ENCODE measurements around the gene PRF1.
A peak's percentile ranks its signal among the peaks of the same experiment; 100 is the strongest.
"Not testable (repeated sequence)": the region's sequence is repeated elsewhere in the genome, so short reads cannot be mapped to it uniquely, and the experiment has no call there.

PRF1 gene

DNA sequence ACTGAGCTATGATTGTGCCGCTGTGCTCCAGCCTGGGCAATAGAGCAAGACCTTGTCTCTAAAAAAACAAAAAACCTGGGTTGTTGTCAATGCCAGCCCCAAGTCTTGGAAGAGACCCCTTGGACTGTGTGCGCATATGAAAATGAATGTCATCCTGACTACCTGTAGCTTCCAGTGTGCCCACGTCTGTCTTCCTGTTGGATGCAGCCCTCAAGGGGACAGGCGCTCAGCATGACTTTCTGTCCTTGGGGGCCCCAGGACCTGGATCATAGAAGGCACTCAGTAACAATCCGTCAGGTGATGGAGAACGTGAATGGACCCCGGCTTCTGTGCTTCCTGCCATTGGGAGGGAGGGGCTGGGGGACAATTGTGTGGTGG, 9.0 kb downstream of the PRF1 start:
- no peak for DNase-seq

DNA sequence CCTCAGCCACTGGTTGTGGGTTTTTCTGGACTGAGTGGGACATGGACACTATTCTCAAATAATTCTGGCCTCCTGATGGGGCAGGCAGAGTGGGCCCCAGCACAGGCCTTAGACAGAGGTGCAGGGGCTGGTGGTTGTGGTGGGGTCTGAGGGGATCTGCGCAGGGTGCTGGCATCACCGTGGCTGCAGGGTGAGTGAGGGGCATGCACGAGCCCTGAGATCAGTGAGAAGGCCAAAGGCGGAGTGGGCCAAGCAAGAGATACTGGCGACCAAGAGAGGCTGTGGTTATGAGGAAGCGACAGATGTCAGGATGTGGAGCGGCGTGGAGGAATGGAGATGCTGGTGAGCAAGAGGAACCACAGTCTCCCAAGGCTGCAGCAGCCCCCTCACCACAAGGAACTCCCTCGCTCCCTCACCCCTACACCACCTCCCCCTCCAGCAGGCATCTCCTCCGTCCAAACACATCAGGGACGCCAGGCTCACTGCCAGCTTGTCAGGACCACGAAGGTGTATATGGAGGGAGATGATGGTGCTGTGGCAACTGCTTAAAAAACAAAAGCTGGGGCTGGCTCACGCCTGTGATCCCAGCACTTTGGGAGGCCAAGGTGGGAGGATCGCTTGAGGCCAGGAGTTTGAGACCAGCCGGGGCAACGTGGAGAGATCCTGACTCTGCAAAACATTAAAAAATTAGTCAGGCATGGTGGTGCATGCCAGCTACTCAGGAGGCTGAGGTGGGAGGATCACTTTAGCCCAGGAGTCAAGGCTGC, 9.6 kb downstream of the PRF1 start:
- DNase-seq: no peak

DNA sequence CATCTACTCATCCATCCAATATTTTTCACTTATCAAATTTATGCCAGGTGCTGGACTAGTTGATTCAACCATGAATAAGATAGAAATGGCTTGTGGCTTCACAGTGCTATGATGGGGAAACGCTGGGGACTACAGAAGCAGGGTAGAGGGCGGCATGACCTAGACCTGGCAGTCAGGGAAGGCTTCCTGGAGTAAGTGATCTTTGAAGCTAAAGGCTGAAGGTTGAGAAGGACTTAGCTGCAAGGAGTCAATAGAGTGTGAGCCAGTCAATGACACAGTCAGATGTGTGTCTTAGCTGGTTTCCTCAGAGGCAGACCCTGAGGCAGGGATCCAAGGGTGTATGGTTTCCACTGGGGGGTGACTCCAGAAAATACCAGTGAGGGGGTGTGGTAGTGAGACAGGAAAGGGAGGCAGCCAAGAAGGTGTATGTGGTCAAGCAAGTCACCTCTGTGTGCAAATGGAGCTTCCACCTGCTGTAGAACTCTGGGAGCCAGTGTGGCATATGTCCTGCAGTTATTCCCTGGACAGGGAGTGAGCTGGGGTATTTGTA, 10.3 kb downstream of the PRF1 start:
- no peak for DNase-seq

DNA sequence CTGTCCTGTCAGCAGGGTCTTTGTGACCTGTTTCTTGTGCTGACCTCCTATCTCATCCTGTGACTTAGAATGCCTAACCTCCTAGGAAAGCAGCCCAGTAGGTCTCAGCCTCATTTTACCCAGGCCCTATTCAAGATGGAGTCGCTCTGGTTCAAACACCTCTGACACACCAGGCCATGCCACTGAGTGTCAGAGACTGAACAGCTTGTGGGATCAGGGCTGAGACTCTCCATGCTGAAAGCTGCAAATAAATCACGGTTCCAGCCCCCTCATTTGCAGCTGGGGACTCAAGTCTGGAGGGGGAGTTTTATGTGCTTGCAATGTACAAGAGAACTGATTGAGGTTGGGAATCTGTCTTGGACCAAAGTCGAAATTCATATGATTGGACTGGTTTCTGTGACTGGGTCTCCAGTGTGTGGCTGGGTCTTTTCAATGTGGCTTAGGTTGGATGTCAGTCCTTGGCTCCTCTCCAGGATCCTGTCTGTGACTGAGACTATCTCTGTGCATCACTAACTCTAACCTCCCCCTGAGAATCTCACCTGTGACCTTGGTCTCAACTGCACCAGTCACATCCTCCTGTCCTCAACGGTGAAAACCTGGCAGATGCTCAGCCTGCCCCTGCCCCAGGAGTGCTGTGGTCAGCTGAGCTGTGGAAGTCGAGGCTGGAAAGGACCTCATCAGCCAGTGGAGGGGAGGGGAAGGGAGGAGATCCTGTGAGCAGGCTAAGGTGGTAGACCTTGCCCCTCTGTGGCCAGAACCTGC, 11.7 kb downstream of the PRF1 start:
- no peak for DNase-seq

DNA sequence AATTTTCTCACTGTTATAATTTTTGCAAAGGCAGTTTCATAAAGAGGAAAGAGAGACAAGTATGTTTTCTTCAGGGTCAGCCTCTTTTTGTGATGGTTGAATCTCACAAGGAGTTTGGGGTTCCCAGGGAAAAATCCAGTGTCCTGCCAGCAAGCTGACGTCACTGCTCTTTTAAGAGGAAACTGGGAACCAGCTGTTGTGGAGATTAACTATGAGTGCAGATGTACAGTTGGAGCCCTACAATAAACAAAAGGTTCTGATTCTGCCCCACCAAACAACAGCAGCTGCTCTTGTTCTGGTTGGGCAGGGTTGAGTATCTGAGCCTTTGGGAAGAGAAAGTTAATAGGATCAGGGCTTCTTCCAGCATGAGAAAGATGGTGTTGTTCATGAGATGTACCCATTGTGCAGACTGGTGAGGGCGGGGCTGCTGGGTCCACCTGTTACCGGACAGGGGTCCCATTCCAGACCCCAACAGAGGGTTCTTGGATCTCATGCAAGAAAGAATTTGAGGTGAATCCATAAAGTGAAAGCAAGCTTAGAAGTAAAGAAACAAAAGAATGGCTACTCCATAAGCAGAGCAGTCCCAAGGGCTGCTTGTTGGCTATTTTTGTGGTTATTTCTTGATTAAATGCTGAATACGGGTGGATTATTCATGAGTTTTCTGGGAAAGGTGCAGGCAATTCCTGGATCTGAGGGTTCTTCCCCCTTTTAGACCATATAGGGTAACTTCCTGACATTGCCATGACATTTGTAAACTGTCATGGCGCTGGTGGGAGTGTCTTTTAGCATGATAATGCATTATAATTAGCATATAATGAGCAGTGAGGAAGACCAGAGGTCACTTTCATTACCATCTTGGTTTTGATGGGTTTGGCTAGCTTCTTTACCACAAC, 12.5 kb downstream of the PRF1 start:
- no peak for DNase-seq

DNA sequence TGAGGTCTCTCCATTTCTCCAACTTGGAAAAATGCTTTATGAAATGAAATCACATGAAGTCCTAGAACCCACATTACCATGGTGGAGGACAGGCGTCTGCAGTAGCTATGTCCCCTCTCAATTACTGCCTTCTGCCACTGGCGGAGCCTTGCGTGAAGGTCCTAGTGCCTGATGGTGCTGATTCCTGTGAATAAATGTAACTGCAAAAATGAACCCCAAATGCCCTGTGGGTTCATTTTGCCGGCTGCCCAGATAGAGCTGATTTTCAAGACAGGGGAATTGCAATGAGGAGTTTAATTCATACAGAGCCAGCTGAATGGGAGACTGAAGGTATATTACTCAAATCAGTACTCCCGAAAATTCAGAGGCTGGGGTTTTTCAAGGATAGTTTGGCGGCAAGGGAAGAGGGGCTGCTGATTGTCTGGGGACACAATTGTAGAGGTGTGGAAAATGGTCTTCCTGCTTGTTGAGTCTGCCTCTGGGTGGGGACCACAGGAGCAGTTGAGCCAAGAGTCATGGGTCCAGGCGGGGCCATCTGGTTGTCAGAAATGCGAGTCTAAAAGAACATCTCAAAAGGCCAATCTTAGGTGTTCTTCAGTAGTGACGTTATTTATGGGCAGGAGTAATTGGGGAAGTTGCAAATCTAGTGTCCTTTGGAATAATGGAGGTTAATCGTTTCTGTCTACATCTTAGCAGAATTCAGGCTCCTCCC, 13.5 kb downstream of the PRF1 start:
- DNase-seq: no peak

DNA sequence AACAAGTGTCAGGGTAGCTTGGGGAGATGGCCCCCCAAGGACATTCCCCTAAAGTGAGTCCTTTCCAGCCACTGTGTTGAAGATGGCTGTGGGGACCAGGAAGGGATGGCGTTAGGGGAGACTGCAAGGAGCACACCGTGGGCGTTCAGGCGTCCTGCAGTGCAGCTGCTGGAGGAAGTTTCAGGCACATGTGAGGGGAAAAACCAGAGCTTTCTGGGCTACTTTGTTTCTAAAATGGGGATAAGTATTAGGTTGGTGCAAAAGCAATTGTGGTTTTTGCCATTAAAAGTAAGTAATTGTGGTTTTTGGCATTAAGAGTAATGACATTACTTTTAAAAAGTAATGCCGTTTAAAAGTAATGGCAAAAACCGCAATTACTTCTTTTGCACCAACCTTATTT, 14.3 kb downstream of the PRF1 start:
- no peak for DNase-seq

DNA sequence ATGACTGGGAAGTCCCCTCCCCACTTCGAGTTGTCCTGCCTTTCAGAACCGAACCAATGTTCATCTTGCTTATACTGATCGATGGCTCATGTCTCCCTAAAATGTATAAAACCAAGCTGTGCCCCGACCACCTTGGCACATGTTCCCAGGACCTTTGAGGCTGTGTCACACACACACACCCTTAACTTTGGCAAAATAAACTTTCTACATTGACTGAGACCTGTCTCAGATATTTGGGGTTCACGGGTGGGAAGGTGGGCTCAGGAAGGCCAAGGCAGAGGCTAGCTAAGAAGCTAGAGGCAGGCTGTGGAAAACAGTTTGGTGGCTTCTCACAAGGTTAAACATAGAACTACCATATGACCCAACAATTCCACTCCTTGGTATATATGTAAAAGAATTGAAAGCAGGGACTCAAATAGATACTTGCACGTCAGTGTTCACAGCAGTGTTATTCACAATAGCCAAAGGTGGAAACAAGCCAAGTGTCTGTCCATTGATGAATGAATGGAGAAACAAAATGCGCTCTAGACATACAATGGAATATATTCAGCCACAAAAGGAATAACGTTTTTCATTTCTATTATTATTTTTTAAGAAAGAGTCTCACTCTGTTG, 15.4 kb downstream of the PRF1 start:
- no peak for DNase-seq

DNA sequence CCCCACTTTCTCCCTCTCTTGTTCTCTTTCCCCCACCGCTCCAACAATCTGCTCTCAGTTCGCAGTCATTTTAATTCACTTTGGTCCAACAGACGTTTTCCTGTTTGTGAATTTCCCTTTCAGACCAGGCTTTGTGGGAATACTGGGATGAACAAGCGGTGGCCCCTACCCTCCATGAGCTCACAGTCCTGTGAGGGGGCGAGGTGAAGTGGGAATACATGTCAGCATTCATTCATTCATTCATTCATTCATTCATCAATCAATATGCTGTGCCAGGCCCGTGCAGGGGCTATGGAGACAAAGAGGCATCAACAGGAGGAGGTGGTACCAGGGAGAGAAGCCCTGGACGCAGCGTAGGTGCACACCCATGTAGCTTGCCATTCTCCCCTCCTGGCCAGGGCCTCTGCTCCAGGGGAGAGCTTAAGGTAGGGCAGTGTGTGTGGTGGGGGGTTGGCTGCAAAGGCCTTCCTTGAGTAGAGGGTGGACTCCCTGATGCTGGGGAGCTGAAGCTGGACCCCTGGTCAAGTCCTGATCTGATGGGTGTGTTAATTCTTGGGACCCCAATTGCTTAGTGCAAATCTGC, 16.1 kb downstream of the PRF1 start:
- no peak for DNase-seq

DNA sequence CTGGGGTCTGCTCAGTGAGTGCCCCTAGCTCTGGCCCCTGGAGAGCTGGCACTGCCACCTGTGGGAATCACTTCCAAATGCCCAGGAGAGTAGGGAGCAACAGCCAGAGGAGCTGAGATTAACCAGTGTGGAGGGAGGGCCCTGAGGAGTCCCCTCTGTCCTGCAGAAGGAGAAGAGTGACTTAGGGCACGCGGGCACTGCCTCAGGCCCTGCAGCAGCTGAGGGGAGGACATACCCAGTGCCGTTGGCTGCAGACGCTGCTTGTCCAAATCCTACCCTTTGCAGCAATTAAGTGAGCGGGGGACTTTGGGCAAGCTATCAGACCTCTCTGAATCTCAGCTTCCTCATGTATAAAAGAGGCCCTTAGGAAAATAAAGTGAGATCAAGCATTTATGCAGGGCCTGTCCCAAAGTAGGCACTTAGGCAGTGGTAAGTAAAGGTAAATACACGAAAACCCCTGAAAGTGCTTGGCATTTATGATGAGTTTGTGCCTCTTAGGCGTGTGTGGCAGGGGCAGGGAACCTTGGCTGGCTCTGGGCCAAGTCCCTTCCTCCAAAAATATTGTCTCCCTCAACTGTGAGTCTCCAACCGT, 16.9 kb downstream of the PRF1 start:
- no peak for DNase-seq

DNA sequence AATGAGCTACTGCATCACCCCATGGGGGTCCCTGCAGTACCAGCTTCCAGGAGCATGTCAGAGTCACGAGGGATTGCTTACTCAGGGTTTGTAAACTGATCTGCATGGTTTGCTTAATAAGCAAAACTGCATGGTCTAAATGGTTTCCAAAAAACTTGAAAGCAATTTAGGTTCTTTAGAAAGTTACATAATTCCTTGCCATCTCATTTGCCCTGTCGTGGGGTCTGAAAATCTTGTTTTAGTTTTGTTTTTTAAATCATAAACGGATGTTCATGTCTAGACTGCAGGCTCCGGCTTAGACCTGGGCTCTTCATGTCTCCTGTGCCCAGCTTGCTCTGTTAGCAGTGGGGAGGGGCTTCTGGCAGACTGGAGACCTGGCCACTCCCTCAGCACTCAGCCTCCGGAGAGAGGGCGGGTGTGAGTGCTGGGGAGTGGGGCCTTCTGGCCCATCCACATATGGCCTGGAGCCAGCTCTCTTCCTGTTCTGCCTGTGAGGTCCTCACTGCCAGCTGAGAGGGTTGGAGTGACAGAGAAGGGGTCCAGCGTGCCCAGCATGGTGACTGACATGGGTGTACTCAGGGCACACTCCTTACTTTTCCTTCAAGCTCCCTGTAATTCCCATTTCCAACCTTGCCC, 17.5 kb downstream of the PRF1 start:
- no peak for DNase-seq

DNA sequence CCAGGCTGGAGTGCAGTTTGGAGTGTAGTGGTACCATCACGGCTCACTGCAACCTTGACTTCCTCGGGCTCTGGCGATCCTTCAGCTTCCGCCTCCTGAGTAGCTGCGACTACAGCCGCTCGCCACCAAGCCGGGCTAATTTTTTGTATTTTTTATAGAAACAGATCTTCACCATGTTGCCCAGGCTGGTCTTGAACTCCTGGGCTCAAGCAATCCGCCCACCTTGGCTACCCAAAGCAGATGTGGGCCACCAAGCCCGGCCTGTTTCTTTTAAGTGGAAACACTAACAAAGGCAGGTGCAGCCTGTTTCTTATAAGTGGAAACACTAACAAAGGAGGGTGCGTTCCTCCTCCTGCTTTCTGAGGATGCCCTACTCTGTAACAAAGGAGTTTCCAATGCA, 18.2 kb downstream of the PRF1 start:
- DNase-seq: no peak

DNA sequence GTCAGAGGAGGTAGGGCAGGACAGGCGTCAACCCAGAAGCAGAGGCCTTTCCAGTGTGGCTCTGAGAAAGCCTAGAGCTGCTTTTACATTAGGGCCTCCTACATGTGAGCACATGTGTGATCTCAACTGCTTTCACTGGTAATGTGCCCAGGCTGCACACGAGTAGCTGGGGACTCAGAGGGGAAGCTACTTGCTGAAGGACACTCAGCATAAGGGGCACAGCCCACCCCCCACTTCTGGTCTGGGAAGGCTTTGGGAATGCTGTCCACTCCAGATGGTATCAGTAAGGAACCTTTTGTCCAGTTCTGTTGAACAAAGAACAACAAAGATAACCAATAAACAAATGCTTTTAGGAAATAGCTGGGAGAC, 18.9 kb downstream of the PRF1 start:
- no peak for DNase-seq

DNA sequence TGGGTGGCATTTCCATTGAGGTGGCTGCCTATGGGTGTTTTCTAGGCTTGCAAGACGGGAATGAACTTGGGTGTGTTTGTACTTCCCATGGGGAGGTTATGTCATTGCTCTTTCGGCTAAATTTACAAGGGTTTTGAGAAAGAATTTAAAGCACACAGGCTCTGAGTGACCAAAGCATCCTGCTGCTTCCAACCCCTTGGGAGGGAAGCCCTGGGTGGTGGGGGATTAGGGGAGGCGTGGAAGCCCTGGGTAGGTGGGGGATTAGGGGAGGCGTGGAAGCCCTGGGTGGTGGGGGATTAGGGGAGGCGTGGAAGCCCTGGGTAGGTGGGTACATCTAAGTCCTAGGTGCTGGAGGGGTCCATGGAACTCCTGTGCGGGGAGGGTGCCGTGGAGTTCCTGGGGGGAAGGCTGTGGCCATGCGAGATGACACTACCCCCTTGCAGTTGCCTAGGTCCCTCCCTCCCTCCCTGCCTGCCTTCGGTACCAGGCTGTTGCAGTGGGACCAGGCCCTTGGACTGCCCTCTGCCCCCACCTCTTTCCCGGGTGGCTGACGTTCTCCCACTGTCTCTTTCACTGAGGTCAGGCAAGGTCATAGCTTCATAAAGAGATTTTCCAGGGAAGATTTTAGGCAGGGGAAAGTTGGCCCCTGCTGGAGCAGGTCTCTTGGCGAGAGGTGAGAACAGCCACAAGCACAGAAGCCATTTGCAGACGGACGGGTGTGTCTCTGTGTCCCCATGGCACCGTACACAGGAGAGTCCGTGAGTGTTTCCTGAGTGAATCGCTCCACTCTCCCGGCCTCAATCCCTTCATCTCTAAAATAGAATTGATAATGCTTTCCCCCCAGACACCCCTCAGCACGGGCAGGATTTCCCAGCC, 19.5 kb downstream of the PRF1 start:
- no peak for DNase-seq

DNA sequence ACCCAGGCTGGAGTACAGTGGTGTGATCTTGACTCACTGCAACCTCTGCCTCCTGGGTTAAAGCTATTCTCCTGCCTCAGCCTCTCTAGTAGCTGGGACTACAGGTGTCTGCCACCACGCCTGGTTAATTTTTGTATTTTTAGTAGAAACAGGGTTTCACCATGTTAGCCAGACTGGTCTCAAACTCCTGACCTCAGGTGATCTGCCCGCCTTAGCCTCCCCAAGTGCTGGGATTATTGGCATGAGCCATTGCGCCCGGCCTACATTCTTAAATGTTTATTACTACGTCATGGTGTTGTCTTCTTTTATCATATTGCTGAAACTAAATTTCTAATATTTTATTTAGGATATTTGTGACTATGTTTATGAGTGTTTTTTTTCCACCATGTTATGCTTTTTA, 21.4 kb downstream of the PRF1 start:
- DNase-seq: not testable (repeated sequence)

DNA sequence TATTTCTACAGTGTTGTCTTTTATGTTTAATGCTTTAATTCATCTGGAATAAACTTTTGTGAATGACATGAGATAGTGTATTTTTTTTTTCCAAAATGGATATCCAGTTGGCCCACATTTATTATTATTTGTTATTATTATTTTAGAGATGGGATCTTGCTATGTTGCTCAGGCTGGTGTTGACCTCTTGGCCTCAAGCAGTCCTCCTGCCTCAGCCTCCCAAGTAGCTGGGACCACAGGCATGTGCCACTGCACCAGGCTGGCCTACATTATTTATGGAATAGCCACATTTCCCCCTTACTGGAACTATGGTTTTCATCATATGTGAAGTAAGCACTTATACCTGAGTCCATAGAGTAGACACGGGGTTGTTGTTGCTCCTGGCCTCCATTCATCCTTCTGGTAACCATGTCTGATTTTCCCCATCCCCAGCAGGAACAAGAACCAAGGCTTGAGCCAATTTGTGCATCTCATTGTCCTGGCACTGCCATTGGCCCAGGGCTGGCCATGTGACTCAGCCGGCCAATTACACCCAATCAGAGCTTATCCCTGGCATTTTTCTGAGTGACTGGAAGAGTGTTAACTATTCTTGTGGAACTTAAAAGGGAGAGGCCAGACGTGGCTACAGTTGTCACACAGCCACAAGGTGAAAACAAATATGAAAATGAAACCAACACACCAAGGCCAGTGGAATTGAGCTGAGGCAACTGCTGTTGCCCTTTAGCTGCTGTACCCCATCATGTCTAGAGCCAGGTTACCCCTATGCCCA, 23.1 kb downstream of the PRF1 start:
- peak in 2 of 5 experiments; percentile 36 to 41 for DNase-seq

DNA sequence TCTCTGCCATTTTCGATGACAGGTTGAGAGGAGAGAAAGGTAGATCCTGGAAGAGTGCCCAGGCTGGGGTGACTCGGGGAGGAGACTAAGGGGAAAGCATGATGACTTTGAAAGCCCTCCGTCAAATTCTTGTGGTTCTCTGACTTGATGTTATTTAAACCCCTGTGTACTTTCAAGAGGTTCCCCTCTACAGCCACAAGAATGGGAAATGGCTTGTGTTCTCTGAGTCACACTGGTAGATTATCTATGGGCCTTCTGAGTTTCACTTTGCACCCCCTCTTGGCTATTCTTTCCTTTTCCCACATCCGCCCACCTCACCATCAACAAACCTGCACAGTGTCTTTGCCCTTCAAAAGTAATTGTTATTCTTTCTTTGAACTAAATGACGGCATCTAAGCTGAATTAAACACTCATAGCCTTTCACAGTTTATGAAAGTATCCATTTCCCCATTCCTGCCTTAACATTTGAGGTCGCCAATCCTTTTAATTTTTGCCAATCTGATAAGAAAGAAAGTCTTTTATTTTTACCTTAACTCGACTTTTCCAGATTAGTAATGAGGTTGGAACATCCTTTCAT, 24.1 kb downstream of the PRF1 start:
- peak in 3 of 5 experiments; percentile 26 to 86 (median 82) for DNase-seq

DNA sequence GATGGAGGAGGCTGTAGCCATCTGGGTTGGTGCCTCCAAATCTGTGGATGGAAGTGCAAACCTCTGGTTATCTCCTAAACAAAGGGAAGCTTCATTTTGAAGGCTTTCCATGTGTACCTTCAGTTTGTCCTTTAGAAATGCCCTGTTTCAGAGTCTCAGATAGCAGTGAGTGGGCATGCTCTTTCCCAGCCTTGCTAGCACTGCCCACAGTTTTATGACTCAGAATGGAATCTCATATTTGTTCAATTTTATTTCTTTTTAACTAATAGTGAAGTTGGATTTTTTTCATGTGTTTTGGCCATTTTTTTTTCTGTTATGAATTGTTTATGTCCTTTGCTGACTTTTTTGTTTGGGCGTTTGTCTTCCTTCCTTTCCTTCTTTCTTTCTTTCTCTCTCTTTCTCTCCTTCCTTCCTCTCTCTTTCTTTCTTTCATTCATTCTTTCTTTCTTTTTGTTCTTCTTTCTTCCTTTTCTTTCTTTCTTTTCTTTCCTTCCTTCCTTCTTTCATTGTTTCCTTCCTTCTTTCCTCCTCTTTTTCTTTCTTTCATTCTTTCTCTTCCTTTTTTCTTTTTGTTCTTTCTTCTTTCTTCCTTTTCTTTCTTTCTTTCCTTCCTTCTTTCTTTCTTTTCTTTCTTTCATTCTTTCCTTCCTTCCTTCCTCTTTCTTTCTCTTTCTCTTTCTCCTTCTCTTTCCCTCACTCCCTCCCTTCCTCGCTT, 25.6 kb downstream of the PRF1 start:
- DNase-seq: no peak
